Ovary (tissue), 9 donors: ENCODE results near the gene KRTAP10-10. TPM values are rescaled to one million over a fixed set of nuclear protein-coding genes. Genes with fewer than 3 reads are reported as not detected.
"Not testable (repeated sequence)": the region's sequence is repeated elsewhere in the genome, so short reads cannot be mapped to it uniquely, and the experiment has no call there.

Source experiments
- DNase-seq, 5 donors: peaks; one replicate each; pipeline ENCODE4 v3.0.0-alpha.2; 2019 to 2020
- H3K27ac ChIP-seq, 2 donors: fragments of 200-600 bp; one replicate each; pipeline versions ENCODE4 v1.5.1 to v1.8.0; 2019 to 2022
- H3K27me3 ChIP-seq: fragments of 200-600 bp; one replicate; pipeline ENCODE4 v1.8.0; 2022
- H3K36me3 ChIP-seq: fragments of 200-600 bp; sonication (generic); one replicate; pipeline ENCODE4 v1.5.1; 2019
- H3K4me1 ChIP-seq: one replicate; pipeline ENCODE4 v1.8.1; 2013; ENCODE audit warnings: mild to moderate bottlenecking, moderate library complexity; ENCODE audit not compliant: insufficient read depth
- H3K4me3 ChIP-seq: fragments of 200-600 bp; sonication (generic); one replicate; pipeline ENCODE4 v1.5.1; 2017
- H3K9me3 ChIP-seq, 2 donors: fragments of 200-600 bp in 1 of 2; sonication (generic) in 1 of 2; one replicate each; pipeline versions ENCODE4 v1.5.1 to v1.8.1; 2013 to 2019; ENCODE audit warnings: mild to moderate bottlenecking in 1 of 2, moderate library complexity in 1 of 2
- CTCF ChIP-seq, 3 donors: fragments of 450-650 bp in 2 of 3; fragments of 200-600 bp in 1 of 3; IDR thresholded peaks; one replicate each; pipeline versions ENCODE4 v1.5.1 to v1.8.0; 2016 to 2022; ENCODE audit warnings: antibody characterized with exemption in 3 of 3, mild to moderate bottlenecking in 1 of 3
- EP300 ChIP-seq: sonication (generic); formaldehyde crosslinking; IDR thresholded peaks from one replicate; pipeline ENCODE4 v1.6.1; 2017; ENCODE audit warnings: antibody characterized with exemption
- POLR2A ChIP-seq: fragments of 450-650 bp; IDR thresholded peaks from one replicate; pipeline ENCODE4 v1.6.1; 2017; ENCODE audit warnings: antibody characterized with exemption, mild to moderate bottlenecking, moderate library complexity
- WGBS, 3 donors: extraction: QIAGEN DNeasy Blood & Tissue Kit in 1 of 3; methylation state at CpG; one replicate each; pipeline versions ENCODE4 v1.1.5 to v1.1.7; 2013 to 2017; 5-methylcytosine and 5-hydroxymethylcytosine counted together
- intact Hi-C, 4 donors: fragments of 100-400 bp; cut with DNase I; formaldehyde crosslinking; loops; one replicate each; pipeline versions ENCODE4 v1.11.0 to v1.15.1; 2022 to 2023
- polyA plus RNA-seq, 2 donors: library from polyadenylated mRNA; stranded (reverse); fragments of 200-250 nt in 1 of 2; fragments of 350-450 nt in 1 of 2; fragmentation: Illumina TruSeq in 1 of 2; extraction: RNeasy Lipid Tissue Mini Kit (QIAGEN cat#74804) in 1 of 2; gene quantifications; one replicate each; pipeline ENCODE4 v1.2.3, GENCODE V29; 2013 to 2014
- total RNA-seq, 7 donors: library from RNA; depleted of rRNA in 2 of 7; stranded (reverse); fragments of >200 nt in 2 of 7; fragmentation: NEBNext Ultra II Directional in 3 of 7; extraction: Animal tissue kit (Norgen Biotek cat#: 25700) in 3 of 7; gene quantifications; one replicate each; pipeline versions ENCODE4 v1.1.0 to v1.2.4, GENCODE V29; 2016 to 2023
- donor health status: DM: no; HTN: no; CAD: no; lungs with moderate emphysema.
- donor health status: DM: no; HTN: no; CAD: no.
- donor health status: Bipolar disorder and iron deficiency.
- donor health status: DM: yes; HTN: yes; CAD: no.
- donor health status: DM: no; HTN: no; CAD: no.
- donor health status: DM: yes; HTN: yes; CAD: no.

Gene KRTAP10-10
- total and polyA plus RNA-seq, 9 donors: not detected

GRCh38 chr21:44639331-44639655 lies 2.1 kb downstream of the KRTAP10-10 start:
- DNase-seq: no peak
- Histone ChIP-seq H3K4me1 (no peaks in the 10 kb centered on the region), H3K4me3 (no peak overlapping the region), H3K27ac (no peak overlapping the region), H3K27me3 (no peaks in the 10 kb centered on the region), H3K36me3 (no peaks in the 10 kb centered on the region), H3K9me3 (no peaks in the 10 kb centered on the region)
- 74 to 81% (median 80%) methylated on average over 12 of the region's 12 CpGs for WGBS, 3 donors
- TF ChIP-seq POLR2A (no peak), EP300 (no peak), CTCF (IDR thresholded peaks at IDR 0.05) (no peak)
- intact Hi-C loops: loop anchor here in 1 of 4 donors (2.0 kb wide), 1 partner anchor 48 kb away; no protein-coding TSS in a partner anchor

GRCh38 chr21:44640761-44641160 lies 3.6 kb downstream of the KRTAP10-10 start:
- intact Hi-C loops: no loop called here
- H3K4me3 ChIP-seq: no peak overlapping the region
- 87 to 91% (median 88%) methylated on average over 5 of the region's 5 CpGs for WGBS, 3 donors
- no peaks in the 10 kb centered on the region for H3K9me3 ChIP-seq
- H3K4me1 ChIP-seq: no peaks in the 10 kb centered on the region
- no peaks in the 10 kb centered on the region for H3K27me3 ChIP-seq
- H3K36me3 ChIP-seq: no peaks in the 10 kb centered on the region
- no peak for DNase-seq
- H3K27ac ChIP-seq: no peak overlapping the region
- TF ChIP-seq POLR2A (no peak), EP300 (no peak), CTCF (IDR thresholded peaks at IDR 0.05) (no peak)

- no peak for DNase-seq
- no peak overlapping the region for H3K27ac ChIP-seq
- no peaks in the 10 kb centered on the region for H3K36me3 ChIP-seq
- intact Hi-C loops: no loop called here
- no peak overlapping the region for H3K4me3 ChIP-seq
- TF ChIP-seq EP300 (no peak), CTCF (IDR thresholded peaks at IDR 0.05) (no peak), POLR2A (no peak)
- no peaks in the 10 kb centered on the region for H3K4me1 ChIP-seq
- 46 to 81% (median 69%) methylated on average over 14 of the region's 14 CpGs for WGBS, 3 donors
- no peaks in the 10 kb centered on the region for H3K9me3 ChIP-seq
- H3K27me3 ChIP-seq: no peaks in the 10 kb centered on the region
Observed at GRCh38 chr21:44643741-44644310, 6.7 kb downstream of the KRTAP10-10 start.

GRCh38 chr21:44644878-44645277 lies 7.7 kb downstream of the KRTAP10-10 start:
- 48 to 93% (median 48%) methylated on average over 2 of the region's 2 CpGs for WGBS, 3 donors
- no peak for DNase-seq
- Histone ChIP-seq H3K27me3 (no peaks in the 10 kb centered on the region), H3K4me1 (no peaks in the 10 kb centered on the region), H3K9me3 (no peaks in the 10 kb centered on the region), H3K4me3 (no peak overlapping the region), H3K36me3 (no peaks in the 10 kb centered on the region), H3K27ac (no peak overlapping the region)
- no peak for TF ChIP-seq POLR2A
- TF ChIP-seq CTCF (IDR thresholded peaks at IDR 0.05): no peak
- no peak for TF ChIP-seq EP300
- intact Hi-C loops: no loop called here

GRCh38 chr21:44646366-44647221 lies 9.4 kb downstream of the KRTAP10-10 start, which contains the start of gene KRTAP10-11:
TSS of gene KRTAP10-11 (plus strand) at chr21:44646414. CDS start at chr21:44646459, 45 bp downstream.
- H3K36me3 ChIP-seq, H3K27me3 ChIP-seq, intact Hi-C loops, H3K4me3 ChIP-seq, H3K27ac ChIP-seq, H3K4me1 ChIP-seq, DNase-seq, H3K9me3 ChIP-seq: not testable (repeated sequence)
- 70 to 80% (median 70%) methylated on average over 19 to 21 of the region's 21 CpGs for WGBS, 3 donors
